ENCODE data around the gene BMI1.
A peak's percentile ranks its signal among the peaks of the same experiment; 100 is the strongest.

The BMI1 gene

GRCh38 chr10:22320591-22321155 lies at the start of gene BMI1:
Gene BMI1 (plus strand): TSS chr10:22321099. CDS start chr10:22326450, 5,351 bp downstream.
- H4K20me1 ChIP-seq (ENCODE audit: low read depth, low read length) = peaks cover 20% of the 10 kb centered on the region
- H3K36me3 ChIP-seq (ENCODE audit: low read length) = 0 out of 2 replicates have a peak, but pooled peaks cover 15% of the 10 kb centered on the region
- H2AFZ ChIP-seq (ENCODE audit: low read depth, low read length, severe bottlenecking) = peak within 1 kb of the TSS; percentile 84
- H3K4me3 ChIP-seq (ENCODE audit: insufficient read depth, low read length, poor library complexity, severe bottlenecking) = peak within 1 kb of the TSS; percentile 85
- 0 out of 2 replicates have a peak, but pooled peaks cover 4% of the 10 kb centered on the region for H3K79me2 ChIP-seq (ENCODE audit: insufficient read depth, low read length)
- H3K9me3 ChIP-seq (ENCODE audit: insufficient read depth, low read length) = no peaks in the 10 kb centered on the region
- no peak within 1 kb of the TSS for H3K27ac ChIP-seq (ENCODE audit: low read depth, low read length)
- peaks cover 32% of the 10 kb centered on the region for H3F3A ChIP-seq (ENCODE audit: insufficient read depth)
- H3K27me3 ChIP-seq (ENCODE audit: low read length) = no peaks in the 10 kb centered on the region
- TF ChIP-seq EZH2phosphoT487 (conservative IDR thresholded peaks at IDR 0.05; ENCODE audit: low read length) (no peak), CTCF (IDR thresholded peaks at IDR 0.05; ENCODE audit: insufficient read depth, low read length, poor library complexity, severe bottlenecking) (no peak)
- H3K9ac ChIP-seq (ENCODE audit: low read length) = peak within 1 kb of the TSS; percentile 85
- H3K9me2 ChIP-seq (replicated peaks; ENCODE audit: insufficient read depth, low read length) = no peaks in the 10 kb centered on the region
- H3K4me2 ChIP-seq (ENCODE audit: low read depth, low read length, poor library complexity, severe bottlenecking) = peak within 1 kb of the TSS; percentile 78

- no peaks in the 10 kb centered on the region for H3F3A ChIP-seq (ENCODE audit: insufficient read depth)
- H3K27ac ChIP-seq (ENCODE audit: low read depth, low read length) = no peak overlapping the region
- H2AFZ ChIP-seq (ENCODE audit: low read depth, low read length, severe bottlenecking) = no peak overlapping the region
- no peak overlapping the region for H3K9ac ChIP-seq (ENCODE audit: low read length)
- no peaks in the 10 kb centered on the region for H3K9me3 ChIP-seq (ENCODE audit: insufficient read depth, low read length)
- H3K4me3 ChIP-seq (ENCODE audit: insufficient read depth, low read length, poor library complexity, severe bottlenecking) = no peak overlapping the region
- TF ChIP-seq EZH2phosphoT487 (conservative IDR thresholded peaks at IDR 0.05; ENCODE audit: low read length) = no peak
- no peak for TF ChIP-seq CTCF (IDR thresholded peaks at IDR 0.05; ENCODE audit: insufficient read depth, low read length, poor library complexity, severe bottlenecking)
- no peaks in the 10 kb centered on the region for H3K9me2 ChIP-seq (replicated peaks; ENCODE audit: insufficient read depth, low read length)
- H3K27me3 ChIP-seq (ENCODE audit: low read length) = no peaks in the 10 kb centered on the region
- no peak overlapping the region for H3K4me2 ChIP-seq (ENCODE audit: low read depth, low read length, poor library complexity, severe bottlenecking)
- no peaks in the 10 kb centered on the region for H4K20me1 ChIP-seq (ENCODE audit: low read depth, low read length)
- no peaks in the 10 kb centered on the region for H3K79me2 ChIP-seq (ENCODE audit: insufficient read depth, low read length)
- H3K36me3 ChIP-seq (ENCODE audit: low read length) = no peaks in the 10 kb centered on the region
Observed at GRCh38 chr10:22271786-22272185, 49.1 kb upstream of the BMI1 start.

- no peak overlapping the region for H3K4me3 ChIP-seq (ENCODE audit: insufficient read depth, low read length, poor library complexity, severe bottlenecking)
Observed at GRCh38 chr10:22278441-22278782, 42.5 kb upstream of the BMI1 start.

More at GRCh38 chr10:22278441-22278782, 42.5 kb upstream of the BMI1 start:
- Histone ChIP-seq H3K9me3 (ENCODE audit: insufficient read depth, low read length) (no peaks in the 10 kb centered on the region), H3F3A (ENCODE audit: insufficient read depth) (no peaks in the 10 kb centered on the region), H3K9ac (ENCODE audit: low read length) (no peak overlapping the region), H3K36me3 (ENCODE audit: low read length) (no peaks in the 10 kb centered on the region), H4K20me1 (ENCODE audit: low read depth, low read length) (no peaks in the 10 kb centered on the region), H3K9me2 (replicated peaks; ENCODE audit: insufficient read depth, low read length) (no peaks in the 10 kb centered on the region), H3K27ac (ENCODE audit: low read depth, low read length) (no peak overlapping the region), H3K79me2 (ENCODE audit: insufficient read depth, low read length) (no peaks in the 10 kb centered on the region), H3K4me2 (ENCODE audit: low read depth, low read length, poor library complexity, severe bottlenecking) (no peak overlapping the region), H2AFZ (ENCODE audit: low read depth, low read length, severe bottlenecking) (no peak overlapping the region), H3K27me3 (ENCODE audit: low read length) (no peaks in the 10 kb centered on the region)
- TF ChIP-seq CTCF (IDR thresholded peaks at IDR 0.05; ENCODE audit: insufficient read depth, low read length, poor library complexity, severe bottlenecking) (no peak), EZH2phosphoT487 (conservative IDR thresholded peaks at IDR 0.05; ENCODE audit: low read length) (no peak)
